NCI-H1930 (cell line): ENCODE results near the gene NXPE1.

ENCODE experiments used
- DNase-seq, 2 experiments: peaks; one replicate each; lab custom pipeline; 2025; lab: John Stamatoyannopoulos, UW

NXPE1 gene

GRCh38 chr11:114562166-114562916 lies 2.7 kb upstream of the NXPE1 start:
- no peak for DNase-seq

DNA sequence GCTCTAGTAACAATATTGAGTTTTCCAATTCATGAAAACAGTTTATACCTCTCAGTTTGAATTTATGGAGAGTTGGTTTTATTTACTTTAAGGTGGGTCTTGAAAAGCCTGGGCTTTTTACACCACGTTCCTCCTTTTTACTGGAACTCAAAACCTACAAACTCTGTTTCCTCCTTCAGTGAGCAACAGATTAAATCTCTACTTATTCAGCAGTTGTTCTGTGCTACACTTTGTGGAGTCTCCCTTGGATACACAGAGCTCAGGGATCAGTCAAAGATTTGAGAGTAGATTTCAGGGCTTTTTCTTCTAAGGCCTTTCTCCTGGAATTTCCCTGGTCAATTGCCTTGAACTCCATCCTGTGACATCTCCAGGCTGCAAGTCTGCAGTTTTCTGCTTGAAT lies 3.5 kb downstream of the NXPE1 start:
- no peak for DNase-seq

DNA sequence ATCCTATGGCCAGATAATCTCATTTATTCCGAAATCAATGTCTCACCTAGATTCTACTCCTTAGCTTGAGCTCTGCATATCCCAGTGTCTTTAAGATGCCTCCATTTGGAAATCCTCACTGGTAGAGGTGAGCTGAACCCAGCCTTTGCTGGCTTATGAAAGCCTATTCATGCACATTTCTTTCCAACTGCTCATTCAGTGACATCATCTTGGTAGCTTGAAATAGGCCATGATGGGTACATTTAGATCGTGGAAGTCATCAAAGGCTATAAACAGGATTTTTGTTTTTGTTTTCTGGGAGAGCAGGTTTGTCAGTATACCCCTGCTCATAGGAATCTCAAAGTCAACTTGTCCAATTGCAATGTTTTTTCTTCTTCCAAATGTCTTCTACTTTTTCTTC lies 6.0 kb downstream of the NXPE1 start:
- DNase-seq, result no peak

DNA sequence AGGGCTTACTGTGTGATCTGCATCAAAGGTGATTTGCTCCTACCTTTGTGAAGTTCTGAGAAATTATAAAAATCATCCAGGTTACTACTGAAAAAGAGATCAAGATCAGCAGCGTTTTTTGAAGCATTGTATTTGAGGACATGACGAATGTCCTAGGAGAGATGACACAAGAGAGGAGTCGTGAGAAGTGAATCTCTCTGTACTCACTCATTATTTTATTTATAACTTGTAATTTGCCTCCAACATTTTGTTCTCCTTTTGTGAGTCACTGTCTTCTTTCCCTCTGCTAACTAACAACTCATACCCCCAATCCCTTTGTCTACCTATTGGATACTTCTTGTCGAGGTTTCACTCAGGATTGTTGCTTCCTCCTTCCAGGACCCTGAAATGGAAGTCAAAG lies 8.6 kb downstream of the NXPE1 start:
- DNase-seq, result no peak

DNA sequence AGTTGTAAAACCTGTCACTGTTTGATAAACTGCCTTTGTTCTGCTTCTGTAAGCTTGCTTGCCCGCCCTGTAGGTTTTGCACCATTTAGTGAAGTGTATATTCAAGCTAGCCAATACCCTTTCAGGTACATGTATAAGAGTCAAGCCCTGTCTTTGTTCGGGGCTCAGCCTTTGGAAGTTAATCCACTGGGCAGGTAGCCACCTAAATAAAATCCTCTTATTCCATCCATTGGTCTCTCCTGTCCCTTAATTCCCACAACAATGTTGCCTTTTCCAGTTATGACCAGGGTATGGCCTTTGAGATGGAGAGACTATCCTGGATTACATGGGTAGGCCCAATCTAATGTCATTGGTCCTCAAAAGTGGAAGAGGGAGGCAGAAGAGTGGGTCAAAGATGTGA lies 34.0 kb downstream of the NXPE1 start:
- no peak for DNase-seq

GRCh38 chr11:114524122-114524521 lies 35.6 kb downstream of the NXPE1 start:
- DNase-seq, result no peak

GRCh38 chr11:114522818-114523217 lies 36.9 kb downstream of the NXPE1 start:
- no peak for DNase-seq

DNA sequence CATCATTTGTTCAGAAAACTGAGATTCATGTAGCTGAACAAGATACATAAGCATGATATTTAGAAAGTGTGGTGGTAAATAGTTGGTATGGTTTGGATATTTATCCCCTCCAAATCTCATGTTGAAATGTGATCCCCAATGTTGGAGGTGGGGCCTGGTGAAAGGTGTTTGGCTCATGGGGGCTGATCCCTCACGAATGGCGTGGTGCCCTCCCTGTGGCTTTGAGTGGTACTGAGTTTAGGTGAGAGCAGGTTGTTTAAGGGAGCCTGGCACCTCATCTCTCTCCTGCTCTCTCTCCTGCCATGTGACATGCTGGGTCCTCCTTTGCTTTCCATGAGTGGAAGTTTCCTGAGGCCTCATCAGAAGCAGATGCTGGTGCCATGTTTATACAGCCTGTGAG lies 48.1 kb downstream of the NXPE1 start:
- DNase-seq, result no peak

- no peak for DNase-seq
Observed at GRCh38 chr11:114511079-114511478, 48.6 kb downstream of the NXPE1 start.

DNA sequence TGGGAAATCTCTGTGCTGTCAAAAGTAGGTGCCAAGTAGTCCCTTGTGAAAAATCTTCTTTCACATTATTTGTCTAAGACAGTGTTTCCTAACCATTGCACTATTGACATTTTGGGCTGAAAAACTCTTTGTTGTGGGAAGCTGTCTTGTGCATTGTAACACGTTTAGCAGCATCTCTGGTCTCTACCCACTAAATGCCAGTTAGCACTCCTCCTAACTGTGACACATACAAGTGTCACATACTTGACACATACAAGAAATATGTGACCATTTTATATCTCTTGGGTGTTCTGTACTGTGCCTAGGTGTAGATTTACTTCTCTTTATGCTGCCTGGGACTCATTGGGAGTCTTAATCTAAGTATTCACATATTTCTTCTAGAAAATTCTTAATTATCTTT lies 57.8 kb downstream of the NXPE1 start:
- DNase-seq, result no peak

DNA sequence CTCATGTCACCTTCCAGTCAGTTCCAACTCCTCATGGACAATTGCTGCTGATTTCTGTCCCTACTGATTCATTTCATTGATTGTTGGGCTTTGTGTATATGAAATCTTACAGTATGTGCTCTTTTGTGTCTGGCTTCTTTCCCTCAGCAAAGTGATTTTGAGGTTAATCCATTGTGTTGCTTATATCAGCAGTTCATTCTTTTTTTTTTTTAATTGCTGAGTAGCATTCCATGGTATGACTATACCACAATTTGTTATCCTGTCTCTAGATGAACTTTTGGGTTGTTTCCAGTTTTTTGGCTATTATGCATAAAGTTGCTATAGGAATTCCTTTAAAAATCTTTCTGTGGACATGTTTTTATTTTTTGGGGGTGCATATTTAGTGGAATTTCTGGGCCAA lies 59.9 kb downstream of the NXPE1 start:
- no peak for DNase-seq

DNA sequence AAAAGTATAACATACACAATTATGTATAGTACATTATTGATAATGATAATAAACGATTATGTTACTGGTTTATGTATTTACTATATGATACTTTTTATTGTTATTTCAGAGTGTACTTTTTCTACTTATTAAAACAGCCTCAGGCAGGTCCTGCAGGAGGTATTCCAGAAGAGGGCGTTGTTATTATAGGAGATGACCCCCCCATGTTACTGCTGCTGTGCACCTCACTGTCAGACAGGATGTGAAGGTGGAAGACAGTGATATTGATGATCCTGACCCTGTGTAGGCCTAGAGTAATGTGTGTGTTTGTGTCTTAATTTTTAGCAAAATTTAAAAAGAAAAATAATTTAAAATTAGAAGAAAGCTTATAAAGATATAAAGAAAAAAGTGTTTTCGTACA lies 62.8 kb downstream of the NXPE1 start:
- no peak for DNase-seq

- no peak for DNase-seq
Observed at GRCh38 chr11:114483929-114484328, 75.8 kb downstream of the NXPE1 start.

DNA sequence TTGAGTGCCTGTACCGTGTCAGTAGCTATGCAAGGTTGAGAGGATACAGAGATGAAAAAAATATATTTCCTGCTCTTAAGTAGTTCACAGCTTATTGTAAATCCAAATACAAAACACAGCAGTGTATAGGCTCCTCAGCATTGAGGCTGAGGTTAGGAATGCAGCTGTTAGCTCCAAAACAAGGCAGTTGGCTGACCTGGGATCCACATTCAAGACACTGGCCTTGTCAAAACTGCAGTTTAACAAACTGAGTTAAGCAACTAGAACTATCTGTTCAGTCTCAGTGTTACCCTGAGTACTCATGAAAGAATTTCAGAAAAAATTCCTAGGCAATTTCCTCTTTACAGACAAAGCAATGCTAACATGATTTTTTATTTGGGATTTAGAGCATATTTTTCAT lies 77.6 kb downstream of the NXPE1 start:
- DNase-seq, result no peak

DNA sequence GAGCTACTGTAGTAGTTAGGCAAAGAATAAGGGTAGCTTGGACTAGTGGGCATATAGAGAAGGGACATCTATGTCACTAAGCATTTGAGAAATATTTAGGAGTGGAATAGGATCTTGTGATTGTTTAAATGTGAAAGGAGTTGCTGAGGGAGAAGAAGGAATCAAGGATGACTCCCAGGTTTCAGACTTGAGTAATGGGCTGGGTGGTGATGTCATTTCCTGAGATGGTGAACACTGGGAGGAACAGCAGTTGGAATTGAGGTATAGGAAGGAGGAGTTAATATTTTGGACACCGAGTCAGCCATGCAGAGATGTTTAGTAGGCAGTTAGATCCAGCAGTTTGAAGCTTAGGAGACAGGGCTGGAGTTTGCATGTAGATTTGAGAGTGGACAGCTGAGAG lies 80.3 kb downstream of the NXPE1 start:
- DNase-seq, result no peak

DNA sequence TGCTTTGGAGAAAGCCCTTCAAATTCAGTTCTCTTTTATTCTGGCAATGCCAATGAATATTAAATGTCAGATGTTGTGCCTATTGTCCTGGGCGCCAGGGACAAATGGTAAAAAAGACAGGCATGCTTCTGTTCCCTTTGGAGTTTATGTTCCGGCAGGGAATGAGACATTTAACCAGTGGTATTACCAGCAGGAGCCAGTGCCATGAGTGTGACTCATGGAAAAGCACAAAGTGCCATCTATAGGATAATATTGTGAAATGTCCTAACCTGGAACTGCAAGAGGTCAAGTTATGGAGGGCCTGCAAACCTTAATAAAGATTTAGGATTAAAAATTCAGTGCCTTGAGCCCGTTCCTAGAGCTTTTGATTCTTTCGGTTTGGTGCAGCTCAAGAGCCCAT lies 80.9 kb downstream of the NXPE1 start:
- DNase-seq, result no peak

DNA sequence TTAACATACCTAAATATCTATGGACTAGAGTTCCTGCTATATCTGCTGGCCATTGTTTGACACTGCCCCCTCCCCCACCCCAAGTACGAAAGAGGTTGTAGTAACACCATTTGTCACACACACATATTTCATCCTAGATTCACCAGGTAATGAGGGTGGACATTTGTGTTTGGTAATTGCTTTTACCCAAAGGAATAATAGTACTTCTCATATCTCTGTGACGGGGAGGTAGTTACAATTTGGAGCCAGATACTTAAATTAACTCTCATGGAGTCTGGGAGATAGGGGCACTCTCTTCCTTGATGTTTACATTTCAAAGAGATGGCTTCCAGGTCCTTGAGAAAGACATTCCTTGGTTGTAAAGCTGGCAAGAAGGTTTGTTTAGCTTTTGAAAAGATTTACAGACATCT lies 81.7 kb downstream of the NXPE1 start:
- DNase-seq, result no peak

DNA sequence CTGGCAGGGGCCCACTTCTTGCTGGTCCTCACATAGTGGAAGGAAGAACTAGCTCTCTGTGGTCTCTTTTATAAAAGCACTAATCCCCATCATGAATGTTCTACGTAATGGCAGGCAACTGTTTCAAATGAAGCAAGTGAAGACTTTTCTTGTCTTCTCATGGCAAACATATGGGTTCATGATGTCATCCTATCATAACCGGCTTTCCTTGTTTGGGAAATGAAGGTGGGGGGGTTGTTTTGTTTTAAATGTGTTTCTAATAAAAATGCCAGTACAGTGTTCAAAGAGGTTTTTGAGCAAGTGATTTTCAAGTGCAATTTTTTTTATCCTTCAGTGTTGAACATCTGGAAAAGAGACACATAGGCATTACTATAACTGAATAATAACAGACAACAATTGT lies 87.0 kb downstream of the NXPE1 start:
- DNase-seq, result no peak
